ENCODE results near the gene USP46. TPM values are rescaled to one million over a fixed set of nuclear protein-coding genes. Genes with fewer than 3 reads are reported as not detected.
A peak's percentile ranks its signal among the peaks of the same experiment; 100 is the strongest.

The USP46 gene
- total RNA-seq, 1 donor from 2014 or later, result 24.1 TPM

DNA sequence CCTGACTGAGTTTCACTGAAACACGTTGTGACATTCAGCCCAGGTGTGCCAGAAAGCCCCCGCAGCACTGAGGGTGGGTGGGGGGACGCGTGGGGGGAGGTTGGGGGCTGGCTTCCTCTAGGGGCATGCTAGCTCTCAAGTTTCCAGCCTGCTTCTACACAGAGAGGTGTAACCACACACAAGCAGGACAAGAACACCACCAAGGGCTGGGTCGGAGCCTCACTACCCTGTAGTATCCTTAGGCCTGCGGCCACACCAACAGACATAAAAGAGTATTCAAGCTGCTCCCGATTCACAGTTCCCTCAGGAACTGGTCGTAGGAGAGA, 1.8 kb downstream of the USP46 start:
- DNase-seq, result no peak

DNA sequence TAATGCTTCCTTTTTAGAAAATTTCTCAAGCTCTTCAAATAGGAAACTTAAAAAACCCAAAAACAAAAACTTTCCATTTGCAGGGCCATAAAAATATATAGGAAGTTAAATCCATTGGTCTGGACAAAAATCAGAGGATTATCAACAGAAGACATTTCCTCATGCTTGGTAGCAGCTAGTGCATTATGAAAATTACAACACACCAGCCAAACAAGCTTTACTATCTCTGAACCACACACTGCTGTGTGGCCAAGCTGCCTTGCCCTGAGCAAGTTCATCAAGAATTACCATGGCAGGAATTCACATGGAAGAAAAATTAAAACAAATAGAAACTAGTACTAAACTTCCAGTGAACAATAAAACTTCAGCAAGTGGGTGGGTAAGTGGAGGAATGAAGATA, 3.6 kb downstream of the USP46 start:
- no peak for DNase-seq

DNA sequence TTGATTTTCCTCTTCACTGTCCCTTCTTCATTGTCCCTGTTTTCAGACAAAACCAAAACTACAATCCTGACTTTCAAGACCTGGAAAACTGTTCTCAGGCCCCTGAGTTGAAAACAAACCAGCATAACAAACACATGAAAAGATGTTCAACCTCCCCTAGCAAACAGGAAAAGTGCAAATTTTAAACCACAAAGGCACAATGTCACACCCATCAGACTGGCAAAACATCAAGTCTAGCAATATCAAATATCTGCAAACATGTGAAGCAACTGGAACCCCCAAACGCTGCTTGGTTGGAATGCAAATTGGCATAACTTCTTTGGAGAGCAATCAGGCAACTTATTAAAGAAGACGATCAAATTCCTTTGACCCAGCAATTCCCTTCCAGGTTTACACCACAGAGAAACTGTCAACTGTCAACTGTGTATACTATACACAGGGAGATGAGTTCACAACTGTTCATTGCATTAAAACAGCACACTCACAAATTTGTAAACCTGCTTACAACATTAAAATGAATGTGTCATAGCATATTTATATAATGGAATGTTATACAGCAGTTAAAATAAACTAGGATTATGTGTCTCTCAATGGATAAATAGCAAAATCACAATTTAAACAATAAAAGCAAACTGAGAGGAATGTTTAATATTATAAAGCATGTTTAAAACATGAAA, 7.0 kb downstream of the USP46 start:
- DNase-seq, result no peak

DNA sequence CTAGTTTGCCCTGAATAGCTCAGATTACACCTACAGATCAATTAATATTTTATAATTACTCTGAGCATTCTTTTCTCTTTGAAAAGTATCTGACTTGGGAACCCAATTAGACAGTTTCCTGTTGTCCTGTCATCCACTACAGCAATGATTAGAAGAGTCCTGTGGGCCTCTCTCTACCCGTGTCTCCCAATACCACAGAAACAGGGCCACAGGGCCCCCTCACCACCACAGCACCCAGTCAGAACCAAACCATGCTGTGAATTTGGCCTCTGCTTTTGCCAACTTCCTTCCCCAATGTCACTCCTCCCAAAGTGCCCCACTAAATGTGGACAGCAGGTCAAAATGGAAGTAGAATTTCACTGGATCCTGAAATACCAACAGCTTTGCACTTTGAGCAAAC, 10.3 kb downstream of the USP46 start:
- no peak for DNase-seq

DNA sequence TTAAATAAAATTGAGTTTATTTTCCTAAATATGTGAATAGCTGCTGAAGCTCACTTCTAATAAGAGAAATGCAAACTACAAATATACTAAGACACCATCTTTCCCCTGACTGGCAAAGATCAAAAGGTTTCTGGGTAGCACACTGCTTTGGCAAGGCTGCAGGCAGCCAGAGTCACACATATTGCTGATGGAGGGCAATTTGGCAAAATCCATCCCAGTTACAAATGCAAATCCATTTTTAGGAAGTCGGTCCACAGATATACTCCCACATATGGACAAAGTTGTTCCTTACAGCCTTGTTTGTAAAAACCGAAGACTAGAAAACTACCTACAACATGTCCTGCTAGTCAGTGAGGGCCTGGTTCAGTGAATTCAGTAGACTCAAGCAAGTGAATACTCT, 12.4 kb downstream of the USP46 start:
- no peak for DNase-seq

DNA sequence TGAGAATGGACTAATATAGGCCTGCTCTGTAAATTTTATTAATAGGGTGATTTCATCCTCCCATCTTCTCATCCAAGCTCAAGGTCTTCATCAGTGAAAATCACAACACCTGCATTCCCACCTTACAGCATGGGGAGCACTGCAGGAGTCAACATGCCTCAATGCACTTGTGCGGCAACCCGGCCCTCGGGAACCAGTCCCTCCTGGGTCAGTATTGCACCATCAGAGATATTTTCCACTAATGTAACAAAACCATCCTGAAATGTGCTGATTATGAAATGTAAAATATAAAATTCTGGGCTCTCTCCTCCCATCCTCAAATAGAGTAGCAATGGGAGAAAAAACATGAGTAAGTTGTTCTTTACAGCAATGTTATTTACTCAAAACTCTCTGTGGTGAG, 13.0 kb downstream of the USP46 start:
- DNase-seq, result no peak

DNA sequence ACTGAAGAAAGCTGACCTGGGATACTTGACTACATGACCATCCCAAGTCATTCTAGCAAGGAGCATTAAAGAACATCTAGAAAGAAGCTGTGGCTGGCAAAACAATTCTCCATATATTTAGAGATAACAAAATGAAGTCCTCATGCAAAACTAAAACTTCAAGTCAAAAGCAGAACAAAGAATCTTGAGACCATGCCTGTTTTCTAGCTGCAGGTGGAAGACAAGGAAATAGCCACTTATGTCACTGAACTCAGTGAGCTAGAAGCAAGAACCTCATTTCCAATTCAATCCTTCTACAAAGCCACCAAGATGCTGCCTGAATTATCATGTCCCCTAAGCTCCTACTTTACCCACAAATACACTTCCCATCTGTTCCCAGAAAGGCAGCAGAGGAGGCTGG, 13.8 kb downstream of the USP46 start:
- DNase-seq, result no peak

DNA sequence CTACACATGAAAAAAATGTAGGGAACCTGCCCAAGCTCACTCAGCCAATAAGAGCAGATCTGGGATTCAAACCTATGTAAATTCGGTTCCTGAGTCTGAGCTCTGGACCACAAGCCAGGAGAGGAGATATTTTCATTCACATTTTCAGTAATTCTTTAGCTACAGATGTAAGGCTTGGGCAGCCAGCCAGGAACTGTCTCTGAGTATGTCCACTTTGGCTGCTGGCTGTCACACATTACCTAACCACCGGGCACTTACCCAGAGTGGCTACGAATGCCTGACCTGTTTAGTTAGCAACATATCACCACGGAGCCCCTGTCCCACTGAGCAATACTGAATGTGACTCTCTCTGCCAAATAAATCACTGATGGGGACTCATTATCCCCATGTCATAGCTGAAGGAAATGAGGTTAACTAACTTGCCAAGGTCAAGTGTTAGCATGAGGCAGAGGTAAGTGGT, 15.3 kb downstream of the USP46 start:
- peak; percentile 69 for DNase-seq

DNA sequence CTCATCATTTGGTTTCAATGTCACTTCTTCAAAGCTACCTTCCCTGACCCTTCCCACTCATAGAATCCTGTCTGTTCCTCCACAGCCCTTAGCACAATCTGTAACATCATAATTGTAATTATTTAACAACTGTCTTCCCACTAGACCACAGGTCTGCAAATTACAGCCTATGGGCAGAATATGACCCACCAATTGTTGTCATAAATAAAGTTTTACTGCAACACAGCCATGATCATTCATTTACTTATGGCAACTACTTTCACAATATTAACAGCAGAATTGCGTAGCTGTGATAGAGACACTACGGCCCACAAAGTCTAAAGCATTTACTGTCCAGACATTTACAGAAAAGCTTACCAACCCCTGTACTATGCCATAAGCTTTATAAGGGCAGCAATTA, 15.9 kb downstream of the USP46 start:
- no peak for DNase-seq

DNA sequence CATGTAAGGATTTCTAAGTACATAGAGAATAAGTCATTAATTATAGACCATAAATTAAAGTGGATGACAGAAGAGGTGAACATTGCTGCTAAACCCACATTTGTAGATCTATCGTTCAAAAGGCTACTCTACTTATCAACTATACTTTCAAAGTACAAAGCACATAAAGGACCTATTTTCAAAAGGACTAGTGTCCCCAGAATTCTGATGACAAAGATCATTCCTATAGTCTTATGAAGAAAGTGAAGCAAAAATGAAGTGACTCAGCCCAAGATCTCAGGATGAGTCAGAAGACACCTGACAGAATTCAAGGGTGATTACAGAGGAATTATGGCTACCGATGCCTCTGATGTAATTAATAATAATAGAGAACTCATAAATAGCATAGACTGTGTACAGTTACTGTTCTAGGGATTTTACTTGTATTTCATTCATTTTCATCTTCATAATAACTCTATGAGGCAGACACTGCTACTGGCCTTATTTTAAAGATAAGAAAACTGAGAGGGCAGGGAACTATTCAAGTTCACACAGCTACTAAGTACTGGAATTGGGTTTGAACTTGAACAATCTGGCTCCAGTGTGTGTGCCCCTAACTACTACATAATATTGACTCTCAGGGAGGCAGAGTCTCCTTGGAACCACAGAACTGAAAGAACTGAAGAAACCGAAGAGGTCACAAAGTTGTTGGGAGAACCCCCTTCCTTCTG, 17.1 kb downstream of the USP46 start:
- DNase-seq, result no peak

DNA sequence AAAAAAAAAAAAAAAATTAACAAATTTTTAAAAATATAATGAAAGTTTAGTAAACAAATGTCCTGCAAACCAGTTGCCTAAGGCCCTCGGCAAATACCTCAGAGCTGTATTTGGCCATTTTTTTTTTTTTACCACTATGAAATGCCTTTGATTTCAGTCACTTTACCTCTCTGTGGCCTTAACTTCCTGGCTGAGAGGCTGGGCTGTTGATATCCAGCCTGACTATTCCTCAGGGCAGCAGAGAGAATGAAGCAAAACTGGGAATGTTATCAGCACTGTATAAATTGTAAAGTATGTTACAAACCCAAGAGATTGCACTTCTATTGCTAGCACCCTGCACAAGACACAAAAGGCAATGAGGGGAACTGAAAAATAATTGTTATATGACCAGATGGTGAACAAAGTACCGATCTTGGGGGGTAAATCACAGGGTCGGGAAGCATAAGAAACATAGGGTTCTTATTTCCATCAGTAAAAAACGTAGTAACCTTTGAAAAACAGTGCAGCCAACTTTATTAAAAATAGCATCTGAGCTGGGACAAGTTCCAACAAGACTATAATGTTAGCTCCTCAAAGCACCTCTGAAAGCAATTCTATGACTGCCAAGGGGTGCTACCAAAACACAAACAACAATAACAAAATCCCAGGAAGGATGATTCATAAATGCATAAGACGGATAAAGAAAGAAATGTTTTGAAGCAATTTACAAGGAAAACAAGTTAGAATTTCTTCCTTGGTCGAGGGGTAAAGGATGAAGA, 18.1 kb downstream of the USP46 start:
- DNase-seq, result peak; percentile 53

DNA sequence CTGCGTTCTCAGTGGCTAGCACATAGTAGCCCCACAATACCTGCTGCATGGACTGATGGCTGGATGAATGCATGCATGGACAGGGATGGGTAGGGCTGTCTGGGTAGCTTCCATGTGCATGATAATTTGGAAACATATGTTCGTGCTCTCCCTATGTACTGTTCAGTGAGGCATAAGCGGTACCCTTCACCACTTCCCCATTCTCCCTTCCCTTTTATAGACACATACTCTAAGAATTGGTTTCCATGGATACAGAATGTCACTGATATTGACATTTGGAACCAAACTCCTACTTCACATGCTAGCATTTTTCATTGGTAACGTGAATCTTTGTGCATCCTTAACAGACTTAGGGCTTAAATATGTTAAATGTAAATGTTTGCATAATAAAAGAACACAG, 20.4 kb downstream of the USP46 start:
- no peak for DNase-seq

DNA sequence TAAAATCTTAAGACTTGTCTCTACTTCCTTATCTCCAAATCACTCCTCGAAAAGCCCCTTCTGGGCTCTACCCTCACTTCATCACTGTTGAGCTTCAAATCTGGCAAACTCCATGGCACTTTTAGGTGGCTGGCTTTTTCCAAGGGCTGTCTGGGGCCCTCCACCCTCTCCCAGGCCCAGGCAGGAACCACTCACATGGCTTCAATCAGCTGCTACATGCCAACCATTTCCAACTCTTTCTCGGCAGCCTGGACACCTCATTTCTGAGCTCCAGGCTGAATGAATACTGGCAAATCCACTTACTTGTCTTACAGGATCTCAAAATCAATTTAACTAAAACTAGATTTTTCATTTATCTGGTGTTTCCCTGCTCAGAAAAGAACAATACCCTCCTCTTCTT, 22.0 kb downstream of the USP46 start:
- no peak for DNase-seq

DNA sequence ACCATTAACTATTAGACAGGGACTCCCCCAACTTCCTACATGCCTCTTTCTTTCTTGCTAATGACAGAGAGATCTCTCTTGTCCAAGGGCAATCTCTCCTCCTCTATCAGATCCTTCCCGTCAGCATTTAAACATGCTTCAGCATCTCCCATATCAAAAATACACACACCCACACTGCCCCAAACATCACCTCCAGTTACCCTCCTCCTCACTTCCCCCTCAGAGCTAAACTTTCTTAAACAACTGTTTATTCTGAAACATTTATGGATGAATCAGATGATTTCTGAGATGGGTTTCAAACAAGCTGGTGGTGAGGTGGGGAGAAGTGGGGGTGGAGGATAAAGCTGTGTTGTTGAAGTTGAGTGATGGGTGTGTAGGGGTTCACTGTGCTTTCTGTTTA, 23.5 kb downstream of the USP46 start:
- DNase-seq, result no peak

DNA sequence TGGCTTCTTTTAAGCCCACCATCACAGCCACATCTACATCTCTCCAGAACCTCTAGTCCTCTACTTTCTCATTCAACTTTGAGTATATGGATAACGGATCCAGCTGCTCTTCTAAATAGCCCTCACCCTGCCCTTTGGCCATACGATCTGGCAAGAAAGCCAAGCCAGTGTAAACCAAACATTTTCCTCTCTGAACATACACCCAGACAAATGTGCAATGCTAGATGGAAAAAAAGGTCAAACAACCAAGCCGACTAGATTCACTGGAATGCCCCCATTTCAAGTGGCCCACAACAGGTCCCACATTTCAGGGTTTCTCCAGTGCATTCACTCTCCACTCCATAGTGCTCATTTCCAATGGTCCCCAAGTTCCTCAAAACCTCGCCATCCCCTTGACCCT, 24.0 kb downstream of the USP46 start:
- no peak for DNase-seq

DNA sequence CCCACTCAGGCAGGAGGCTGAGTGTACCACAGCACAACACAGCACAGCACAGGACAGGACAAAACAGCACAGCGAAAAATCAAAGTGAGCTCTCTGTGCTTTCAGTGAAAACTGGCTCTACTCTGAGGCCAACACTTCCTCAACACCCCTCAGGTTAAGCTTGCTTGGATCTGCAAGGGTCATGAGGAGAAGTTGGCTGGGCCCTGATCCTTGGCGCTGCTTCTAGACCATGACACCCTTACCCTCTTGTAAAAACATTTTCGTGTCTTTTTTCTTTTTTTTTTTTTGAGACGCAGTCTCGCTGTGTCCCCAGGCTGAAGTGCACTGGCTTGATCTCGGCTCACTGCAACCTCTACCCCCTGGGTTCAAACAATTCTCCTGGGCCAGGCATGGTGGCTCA, 25.3 kb downstream of the USP46 start:
- DNase-seq, result no peak

DNA sequence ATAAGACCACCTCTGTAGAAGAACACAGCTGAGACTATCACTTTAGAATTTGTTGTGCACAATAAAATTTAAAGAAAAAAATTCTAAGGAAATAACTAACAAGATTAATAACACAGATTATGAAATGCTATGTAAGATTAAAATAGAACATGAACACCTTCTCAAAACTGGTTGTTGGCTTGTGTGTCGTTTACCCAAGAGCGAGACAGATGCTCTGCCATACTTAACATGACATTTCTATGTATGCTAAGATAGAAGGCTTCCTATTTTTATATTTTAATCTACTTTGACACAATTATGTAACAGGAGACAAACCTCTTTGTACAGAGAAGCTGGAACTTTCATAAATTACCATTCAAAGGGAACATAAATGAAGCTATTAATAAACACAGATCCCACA, 30.1 kb downstream of the USP46 start:
- no peak for DNase-seq

DNA sequence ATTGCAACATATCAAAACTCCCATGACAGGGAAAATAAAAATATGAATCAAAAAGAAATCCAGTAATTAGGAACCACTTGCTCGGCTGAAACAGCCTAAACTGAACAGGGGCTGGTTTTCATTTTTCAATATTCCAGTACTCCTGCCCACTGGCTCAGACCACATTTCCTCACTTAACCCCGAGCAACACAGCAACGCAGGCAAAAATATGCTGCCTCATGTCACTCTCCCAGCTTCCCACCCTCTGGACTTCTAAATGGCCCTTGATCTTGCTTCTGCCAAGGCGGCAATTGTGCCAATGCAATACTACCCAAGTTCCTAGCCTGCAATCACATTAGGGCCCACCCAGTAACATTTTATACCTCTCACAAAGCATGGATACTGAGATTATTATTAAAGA, 30.6 kb downstream of the USP46 start:
- DNase-seq, result no peak

DNA sequence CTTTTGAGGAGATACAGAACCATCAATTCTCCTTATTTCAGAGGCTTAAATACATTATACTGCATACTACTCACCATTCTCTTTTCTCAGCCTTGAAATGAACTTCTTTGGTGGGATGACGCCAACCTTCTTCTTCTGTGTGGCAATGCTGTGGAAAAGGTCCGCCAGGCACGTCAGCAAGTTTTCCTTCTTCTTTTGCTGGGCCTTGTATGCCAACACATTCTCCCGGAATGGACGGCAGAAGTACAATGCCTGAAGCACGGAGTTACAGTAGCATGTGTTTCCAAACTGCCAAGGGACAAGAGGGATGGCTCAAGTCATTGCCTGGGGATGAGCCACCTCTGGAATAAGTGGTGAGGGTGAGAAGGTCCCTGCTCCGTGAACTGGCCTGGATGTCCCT, 31.2 kb downstream of the USP46 start:
- DNase-seq, result no peak

DNA sequence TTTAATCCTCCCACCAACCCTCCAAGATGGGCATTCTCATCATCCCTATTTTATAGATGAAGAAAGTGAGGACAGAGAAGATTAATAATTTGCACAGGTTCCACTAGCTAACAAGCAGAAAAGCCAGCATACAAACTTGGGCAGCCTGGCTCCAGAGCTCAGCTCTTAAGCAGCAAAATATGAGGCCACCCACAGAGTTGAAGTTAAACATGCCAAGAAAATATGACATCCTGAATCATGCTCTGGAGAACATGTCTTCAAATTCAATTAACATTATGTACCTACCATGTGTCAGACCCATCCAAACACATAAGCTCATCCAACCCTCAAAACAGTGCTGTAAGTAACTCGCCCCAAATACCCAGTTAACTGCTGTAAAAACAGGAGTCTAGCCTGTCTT, 33.9 kb downstream of the USP46 start:
- DNase-seq, result no peak

DNA sequence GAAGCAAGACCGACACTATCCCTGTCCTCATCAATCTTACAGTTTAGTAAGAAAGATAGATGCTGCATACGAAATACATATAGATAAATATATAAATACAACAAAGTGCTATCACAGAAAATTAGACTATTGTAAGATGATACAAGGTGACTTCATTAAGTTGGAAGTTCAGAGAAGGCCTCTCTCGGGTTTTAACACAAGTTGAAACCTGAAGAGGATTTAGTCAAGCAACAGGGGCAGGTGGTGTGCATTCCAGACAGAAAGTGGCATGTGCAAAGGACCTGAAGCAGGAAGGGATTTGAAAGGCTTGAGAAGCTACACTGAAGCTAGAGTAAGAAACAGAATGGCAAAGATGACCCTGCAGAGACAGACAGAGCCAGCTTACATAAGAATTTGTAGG, 36.5 kb downstream of the USP46 start:
- DNase-seq, result no peak

DNA sequence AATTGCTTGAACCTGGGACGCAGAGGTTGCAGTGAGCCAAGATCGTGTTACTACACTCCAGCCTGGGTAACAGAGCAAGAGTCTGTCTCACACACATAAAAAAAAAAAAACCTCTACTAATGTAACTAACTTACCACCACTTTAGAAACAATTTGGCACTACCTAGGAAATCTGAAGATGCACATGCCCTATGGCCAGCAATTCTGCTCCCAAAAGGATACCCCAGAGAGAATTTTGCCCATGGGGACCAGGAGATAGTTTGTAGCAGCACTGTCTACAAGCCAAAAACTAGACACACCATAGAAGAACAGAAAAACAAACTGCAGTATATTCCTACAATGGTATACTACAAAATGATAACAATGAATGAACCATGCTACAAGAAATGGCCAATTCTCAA, 37.5 kb downstream of the USP46 start:
- no peak for DNase-seq

DNA sequence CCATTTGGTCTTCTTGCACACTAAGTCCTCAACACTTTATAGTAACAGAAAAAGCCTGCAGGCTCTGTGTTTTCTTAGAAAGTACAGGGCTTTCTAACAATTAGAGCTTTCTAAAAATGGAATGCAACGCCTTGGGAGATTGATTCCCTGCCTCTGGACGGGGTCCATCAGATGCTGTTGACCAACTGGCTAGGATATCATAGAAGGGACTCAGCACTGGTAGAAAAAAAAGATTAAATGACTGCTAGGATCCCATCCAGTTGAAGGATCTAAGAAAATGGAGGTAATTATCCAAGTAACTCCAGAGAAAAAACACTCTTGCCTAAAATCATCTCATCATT, 39.5 kb downstream of the USP46 start:
- DNase-seq, result no peak

Measured in tongue (tissue), 2 donors.